Keratinocyte (primary cell): ENCODE results near the gene GNMT.

Experiments used
- CTCF ChIP-seq, 3 experiments: IDR thresholded peaks in 1 of 3; conservative IDR thresholded peaks in 1 of 3; optimal IDR thresholded peaks in 1 of 3; 2 replicates in 2 of 3; 3 replicates in 1 of 3; pipeline versions ENCODE3 to v1.5.1; 2011; ENCODE audit warnings: low read length in 3 of 3, mild to moderate bottlenecking in 3 of 3, moderate library complexity in 2 of 3, control low read depth in 1 of 3, inconsistent platforms in 1 of 3; ENCODE audit not compliant: insufficient read depth in 2 of 3; ENCODE audit errors: extremely low read depth in 1 of 3
- EZH2 ChIP-seq: IDR thresholded peaks from one replicate; pipeline ENCODE4 v1.6.1; 2012; ENCODE audit warnings: inconsistent platforms, mild to moderate bottlenecking, low read length, moderate library complexity

- TF ChIP-seq CTCF (optimal IDR thresholded peaks at IDR 0.05 in 1 of 3, IDR thresholded peaks at IDR 0.05 in 1 of 3, conservative IDR thresholded peaks at IDR 0.05 in 1 of 3; ENCODE audit: extremely low read depth in 1 of 3, insufficient read depth in 2 of 3, low read length in 3 of 3) (no peak), EZH2 (no peak)
These were observed 11.3 kb downstream of the GNMT start for GRCh38 chr6:42971746-42972327.
